Motor neuron (in vitro differentiated cells): Measurements from ENCODE around the gene OR4C11. TPM values are rescaled to one million over a fixed set of nuclear protein-coding genes. Genes with fewer than 3 reads are reported as not detected.

Source experiments
- ATAC-seq, 8 experiments: fragments of 200-7000 bp; cut with Tn5 transposase; replicated peaks in 6 of 8; 2 replicates each; pipeline ENCODE4 v1.8.0; 2021; ENCODE audit warnings: mild to moderate bottlenecking in 8 of 8, moderate library complexity in 8 of 8
- H3K27ac ChIP-seq, 2 donors: fragments of 250-450 bp; sonication (Bioruptor Pico); 2 replicates each; pipeline ENCODE4 v1.9.0; 2021; ENCODE audit warnings: antibody characterized with exemption in 2 of 2, mild to moderate bottlenecking in 2 of 2, moderate library complexity in 1 of 2
- H3K4me1 ChIP-seq, 2 donors: fragments of 250-450 bp; sonication (Bioruptor Pico); replicated peaks in 1 of 2; 2 replicates each; pipeline ENCODE4 v1.6.1; 2021; ENCODE audit warnings: antibody characterized with exemption in 2 of 2, mild to moderate bottlenecking in 2 of 2, moderate library complexity in 1 of 2
- H3K4me3 ChIP-seq, 5 donors: fragments of 250-450 bp; sonication (Bioruptor Pico); 2 replicates each; pipeline ENCODE4 v1.9.0; 2021; ENCODE audit warnings: antibody characterized with exemption in 5 of 5, mild to moderate bottlenecking in 5 of 5, moderate library complexity in 4 of 5
- WGBS, 10 experiments: fragments of 450-650 bp; shearing (Covaris generic); methylation state at CpG; one replicate each; pipeline ENCODE4 v1.0.0; 2022; 5-methylcytosine and 5-hydroxymethylcytosine counted together
- in situ Hi-C, 9 experiments: fragments of 400-800 bp; cut with MboI; loops; one replicate each; pipeline ENCODE4 v1.15.0; 2021; ENCODE audit warnings: low sequenced_read_pairs in 9 of 9, low pct_unique_long_range_greater_than_20kb in 2 of 9; ENCODE audit not compliant: unreplicated experiment in 9 of 9
- total RNA-seq, 8 experiments: library from RNA; unstranded; fragments of 300-600 nt; gene quantifications; 2 replicates each; pipeline versions ENCODE4 v1.2.3 to v1.2.4, GENCODE V29; 2022

Gene OR4C11
- total RNA-seq = under 1 TPM in 3 of 8 experiments, not detected in 5; 0.10 to 0.28 (median 0.17) TPM

- in situ Hi-C loops = no loop called here
- no peak within 1 kb of the TSS for H3K4me3 ChIP-seq
- no peaks in the 10 kb centered on the region for H3K4me1 ChIP-seq
- WGBS, 10 experiments = 0 to 78% (median 23%) methylated on average over 1 to 2 of the region's 2 CpGs; no CpG with 5 or more reads in 3 of the 10 experiments
- H3K27ac ChIP-seq = no peak within 1 kb of the TSS
- no peak for ATAC-seq
These were observed at the start of gene OR4C11 for GRCh38 chr11:55607545-55607944. TSS of gene OR4C11 (minus strand) at chr11:55607645. CDS start at chr11:55604373, 3,272 bp downstream.

GRCh38 chr11:55655096-55655495 lies 47.7 kb upstream of the OR4C11 start:
- Histone ChIP-seq H3K4me3 (no peak overlapping the region), H3K27ac (no peak overlapping the region), H3K4me1 (no peaks in the 10 kb centered on the region)
- ATAC-seq = no peak
- in situ Hi-C loops = loop anchor here in 1 of 9 experiments (25.0 kb wide), 1 partner anchor 93 kb away; the partner anchor contains the start of genes OR4C15 and OR4C16

- no peaks in the 10 kb centered on the region for H3K4me1 ChIP-seq
- WGBS, 10 experiments = 0 to 78% (median 43%) methylated on average over 1 of the region's 1 CpG; no CpG with 5 or more reads in 3 of the 10 experiments
- H3K27ac ChIP-seq = no peak overlapping the region
- no peak for ATAC-seq
- in situ Hi-C loops = loop anchor here in 1 of 9 experiments (25.0 kb wide), 1 partner anchor 90 kb away; the partner anchor contains the start of genes OR4C15 and OR4C16
- H3K4me3 ChIP-seq = no peak overlapping the region
These were observed 45.1 kb upstream of the OR4C11 start for GRCh38 chr11:55652560-55652959.

- in situ Hi-C loops = no loop called here
- WGBS, 10 experiments = 7 to 77% (median 48%) methylated on average over 2 of the region's 2 CpGs; no CpG with 5 or more reads in 1 of the 10 experiments
- H3K4me1 ChIP-seq = no peaks in the 10 kb centered on the region
- no peak within 1 kb of the TSS for H3K27ac ChIP-seq
- H3K4me3 ChIP-seq = no peak within 1 kb of the TSS
- ATAC-seq = no peak
These were observed 40.6 kb upstream of the OR4C11 start, which contains the start of gene OR4S2 for GRCh38 chr11:55648027-55648426. TSS of gene OR4S2 (plus strand) at chr11:55648327. CDS start at chr11:55650904, 2,577 bp downstream.

- Histone ChIP-seq H3K4me1 (no peaks in the 10 kb centered on the region), H3K27ac (no peak within 1 kb of the TSS), H3K4me3 (no peak within 1 kb of the TSS)
- WGBS, 10 experiments = 0 to 31% (median 22%) methylated on average over 1 to 3 of the region's 3 CpGs; no CpG with 5 or more reads in 1 of the 10 experiments
- in situ Hi-C loops = no loop called here
- no peak for ATAC-seq
These were observed 27.4 kb upstream of the OR4C11 start, which contains the start of gene OR4P4 for GRCh38 chr11:55634813-55635212. TSS of gene OR4P4 (plus strand) at chr11:55635113.

GRCh38 chr11:55624531-55624930 lies 17.1 kb upstream of the OR4C11 start:
- Histone ChIP-seq H3K4me3 (no peak overlapping the region), H3K4me1 (no peaks in the 10 kb centered on the region), H3K27ac (no peak overlapping the region)
- in situ Hi-C loops = no loop called here
- ATAC-seq = no peak
- WGBS, 10 experiments = 0 to 82% (median 67%) methylated on average over 1 of the region's 1 CpG; no CpG with 5 or more reads in 3 of the 10 experiments

GRCh38 chr11:55572548-55572947 lies 34.9 kb downstream of the OR4C11 start:
- in situ Hi-C loops = loop anchor here in 1 of 9 experiments (25.0 kb wide), 1 partner anchor 90 kb away; the partner anchor contains the start of gene OR4C6
- WGBS, 10 experiments = 0 to 29% (median 16%) methylated on average over 1 of the region's 1 CpG; no CpG with 5 or more reads in 6 of the 10 experiments
- ATAC-seq = no peak
- H3K4me3 ChIP-seq = no peak overlapping the region
- no peak overlapping the region for H3K27ac ChIP-seq
- no peaks in the 10 kb centered on the region for H3K4me1 ChIP-seq

- no peak for ATAC-seq
- H3K4me3 ChIP-seq = no peak within 1 kb of the TSS
- in situ Hi-C loops = loop anchor here in 1 of 9 experiments (25.0 kb wide), 1 partner anchor 90 kb away; the partner anchor contains the start of gene OR4C6
- H3K27ac ChIP-seq = no peak within 1 kb of the TSS
- no peaks in the 10 kb centered on the region for H3K4me1 ChIP-seq
- WGBS, 10 experiments = 6 to 58% (median 34%) methylated on average over 1 to 3 of the region's 3 CpGs; no CpG with 5 or more reads in 1 of the 10 experiments
These were observed 35.6 kb downstream of the OR4C11 start, which contains the start of gene OR4C16 for GRCh38 chr11:55571828-55572227. TSS of gene OR4C16 (plus strand) at chr11:55572128. CDS start at chr11:55572128, 0 bp downstream.

GRCh38 chr11:55554169-55554568 lies 53.3 kb downstream of the OR4C11 start, which contains the start of gene OR4C15:
TSS of gene OR4C15 (plus strand) at chr11:55554469. CDS start at chr11:55554469, 0 bp downstream.
- in situ Hi-C loops = loop anchor here in 1 of 9 experiments (25.0 kb wide), 1 partner anchor 108 kb away; the partner anchor contains the start of gene OR4C6
- no peaks in the 10 kb centered on the region for H3K4me1 ChIP-seq
- no peak within 1 kb of the TSS for H3K27ac ChIP-seq
- no peak within 1 kb of the TSS for H3K4me3 ChIP-seq
- ATAC-seq = no peak

Other genes with a start within 250 kb of the OR4C11 start
- under 1 TPM in 2 of 8 experiments, not detected in 6; 0.33 to 0.36 TPM for gene OR4A15, start 239.7 kb downstream of the OR4C11 start, total RNA-seq
- under 1 TPM in 2 of 8 experiments, not detected in 6; 0.21 to 0.43 TPM for gene OR4C15, start 53.2 kb downstream of the OR4C11 start, total RNA-seq
- gene OR4C16, start 35.5 kb downstream of the OR4C11 start, total RNA-seq = under 1 TPM in 1 of 8 experiments, not detected in 7; 0.33 TPM
- gene OR4P4, start 27.5 kb upstream of the OR4C11 start, total RNA-seq = under 1 TPM in 1 of 8 experiments, not detected in 7; 0.24 TPM
- not detected for gene OR4S2, start 40.7 kb upstream of the OR4C11 start, total RNA-seq
- gene OR4C6, start 54.6 kb upstream of the OR4C11 start, total RNA-seq = under 1 TPM in 1 of 8 experiments, not detected in 7; 0.47 TPM
- under 1 TPM in 1 of 8 experiments, not detected in 7; 0.33 TPM for gene OR5D13, start 165.8 kb upstream of the OR4C11 start, total RNA-seq
- gene OR5D14, start 187.9 kb upstream of the OR4C11 start, total RNA-seq = under 1 TPM in 2 of 8 experiments, not detected in 6; 0.33 to 0.36 TPM
- under 1 TPM in 1 of 8 experiments, not detected in 7; 0.76 TPM for gene OR5L1, start 203.7 kb upstream of the OR4C11 start, total RNA-seq
- under 1 TPM in 1 of 8 experiments, not detected in 7; 0.28 TPM for gene OR5D18, start 212.0 kb upstream of the OR4C11 start, total RNA-seq
- under 1 TPM in 2 of 8 experiments, not detected in 6; 0.21 to 0.95 TPM for gene OR5L2, start 219.6 kb upstream of the OR4C11 start, total RNA-seq
- gene OR5D16, start 231.1 kb upstream of the OR4C11 start, total RNA-seq = under 1 TPM in 1 of 8 experiments, not detected in 7; 0.38 TPM